ENCODE measurements around the gene CDC42EP5. TPM values are rescaled to one million over a fixed set of nuclear protein-coding genes. Genes with fewer than 3 reads are reported as not detected.

CDC42EP5 gene
- total RNA-seq, 1 donor from 2014 or later: 6.7 TPM

DNA sequence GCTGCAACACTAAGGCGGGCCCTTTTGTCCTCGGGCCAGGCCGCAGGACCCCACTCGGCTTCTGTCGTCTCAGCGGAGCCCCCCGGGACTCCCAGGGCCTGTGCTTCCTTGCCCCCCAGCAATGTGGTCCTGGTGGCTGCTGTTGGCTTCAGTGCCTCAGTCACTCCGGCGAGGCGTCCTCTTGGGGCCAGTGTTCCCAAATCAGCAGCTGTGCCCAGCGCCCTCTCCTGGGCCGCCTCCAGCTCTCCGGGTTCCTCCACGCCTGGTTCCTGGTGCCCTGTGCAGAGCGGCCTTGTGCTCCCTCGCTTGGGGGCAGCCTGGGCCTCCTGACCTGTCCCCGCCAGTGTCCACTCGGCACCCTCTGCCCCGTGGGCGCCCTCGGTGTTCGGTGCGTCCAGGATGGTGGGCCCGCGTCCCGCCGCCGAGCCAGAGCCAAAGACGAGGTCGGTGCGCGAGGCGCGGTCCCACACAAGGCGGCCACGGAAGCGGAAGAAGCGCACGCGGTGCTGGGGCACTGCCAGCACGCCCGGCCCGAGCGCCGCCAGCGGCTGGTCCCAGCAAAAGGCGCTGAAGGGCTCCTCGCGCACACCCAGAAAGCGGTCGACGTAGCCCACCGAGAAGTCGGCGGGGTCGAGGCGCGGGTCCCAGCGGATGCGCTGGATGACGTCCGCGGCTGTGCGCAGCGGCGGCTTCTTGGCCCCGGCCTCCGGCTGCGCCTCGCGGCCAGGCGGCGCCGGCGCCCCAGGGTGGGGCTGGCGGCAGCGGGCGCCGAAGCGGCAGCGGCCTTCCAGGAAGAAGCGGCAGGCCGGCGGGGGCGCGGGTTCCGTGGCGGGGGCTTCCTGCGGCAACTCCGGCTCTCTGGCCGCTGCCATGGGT, 10.2 kb downstream of the CDC42EP5 start:
- Mint-ChIP-seq H3K36me3 (ENCODE audit: low read depth) (peaks cover 8% of the 10 kb centered on the region), H3K27me3 (ENCODE audit: low read depth) (peaks cover 26% of the 10 kb centered on the region), H3K27ac (ENCODE audit: unreplicated experiment) (no peak overlapping the region), H3K4me3 (peak overlapping the region; percentile 47), H3K4me1 (peaks cover 10% of the 10 kb centered on the region), H3K9me3 (no peaks in the 10 kb centered on the region)
- DNase-seq (ENCODE audit: low read depth, low spot score): peak; percentile 36
- TF ChIP-seq, protein P1, sequence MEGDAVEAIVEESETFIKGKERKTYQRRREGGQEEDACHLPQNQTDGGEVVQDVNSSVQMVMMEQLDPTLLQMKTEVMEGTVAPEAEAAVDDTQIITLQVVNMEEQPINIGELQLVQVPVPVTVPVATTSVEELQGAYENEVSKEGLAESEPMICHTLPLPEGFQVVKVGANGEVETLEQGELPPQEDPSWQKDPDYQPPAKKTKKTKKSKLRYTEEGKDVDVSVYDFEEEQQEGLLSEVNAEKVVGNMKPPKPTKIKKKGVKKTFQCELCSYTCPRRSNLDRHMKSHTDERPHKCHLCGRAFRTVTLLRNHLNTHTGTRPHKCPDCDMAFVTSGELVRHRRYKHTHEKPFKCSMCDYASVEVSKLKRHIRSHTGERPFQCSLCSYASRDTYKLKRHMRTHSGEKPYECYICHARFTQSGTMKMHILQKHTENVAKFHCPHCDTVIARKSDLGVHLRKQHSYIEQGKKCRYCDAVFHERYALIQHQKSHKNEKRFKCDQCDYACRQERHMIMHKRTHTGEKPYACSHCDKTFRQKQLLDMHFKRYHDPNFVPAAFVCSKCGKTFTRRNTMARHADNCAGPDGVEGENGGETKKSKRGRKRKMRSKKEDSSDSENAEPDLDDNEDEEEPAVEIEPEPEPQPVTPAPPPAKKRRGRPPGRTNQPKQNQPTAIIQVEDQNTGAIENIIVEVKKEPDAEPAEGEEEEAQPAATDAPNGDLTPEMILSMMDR (conservative IDR thresholded peaks at IDR 0.05): peak; percentile 27

DNA sequence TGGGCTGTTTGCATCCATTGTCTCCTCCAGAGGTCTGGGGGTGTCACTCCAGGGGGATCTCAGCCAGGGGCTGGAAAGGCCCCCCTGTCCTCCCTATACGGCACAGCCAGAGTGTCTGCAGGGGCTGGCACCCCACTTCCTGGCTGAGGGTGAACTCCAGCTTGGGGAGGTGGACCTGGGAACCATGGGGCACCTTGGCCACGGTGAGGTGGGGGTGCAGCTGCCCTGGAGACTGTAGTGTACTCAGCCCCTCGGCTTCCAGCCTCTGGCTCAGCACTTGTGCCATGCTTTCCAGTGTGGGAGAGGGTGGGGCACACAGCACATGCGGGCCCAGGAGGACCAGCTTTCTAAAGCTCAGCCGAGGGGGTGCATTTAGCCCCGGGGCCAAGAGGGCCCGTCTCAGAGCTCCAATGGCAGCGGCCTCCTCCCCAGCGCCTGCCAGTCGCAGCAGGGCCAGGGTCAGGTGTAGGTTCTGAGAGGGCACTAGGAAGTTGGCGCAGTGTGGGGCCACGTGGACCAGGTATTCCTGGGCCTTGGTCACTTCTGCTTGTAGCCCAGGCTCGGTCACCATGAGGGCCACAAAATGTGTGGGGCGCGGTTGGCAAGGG, 10.9 kb downstream of the CDC42EP5 start:
- peaks cover 10% of the 10 kb centered on the region for H3K4me1 Mint-ChIP-seq
- DNase-seq (ENCODE audit: low read depth, low spot score): no peak
- H3K9me3 Mint-ChIP-seq: no peaks in the 10 kb centered on the region
- peak overlapping the region; percentile 47 for H3K4me3 Mint-ChIP-seq
- no peak overlapping the region for H3K27ac Mint-ChIP-seq (ENCODE audit: unreplicated experiment)
- TF ChIP-seq, protein P1 (conservative IDR thresholded peaks at IDR 0.05): no peak
- peaks cover 8% of the 10 kb centered on the region for H3K36me3 Mint-ChIP-seq (ENCODE audit: low read depth)
- H3K27me3 Mint-ChIP-seq (ENCODE audit: low read depth): peaks cover 21% of the 10 kb centered on the region

DNA sequence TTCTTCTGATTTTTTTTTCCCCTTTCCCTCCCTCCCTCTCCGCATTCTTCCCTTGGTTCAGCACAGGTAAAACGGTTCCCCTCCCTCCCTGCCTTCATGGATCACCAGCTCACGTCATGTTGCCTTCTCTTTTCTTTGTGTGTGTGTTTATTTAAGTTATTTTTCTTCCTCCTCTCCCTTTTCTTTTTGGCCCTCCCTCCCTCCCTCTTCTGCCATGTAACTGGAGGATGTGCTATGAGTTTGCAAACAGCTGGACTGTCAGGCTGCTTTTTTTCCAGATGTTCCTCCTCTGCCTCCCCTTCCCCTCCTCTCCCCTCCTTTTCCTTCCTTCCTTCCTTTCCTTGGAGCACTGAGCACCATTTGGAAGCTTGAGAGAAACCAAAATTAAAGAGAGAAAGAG, 11.5 kb downstream of the CDC42EP5 start:
- Mint-ChIP-seq H3K27ac (ENCODE audit: unreplicated experiment) (no peak overlapping the region), H3K36me3 (ENCODE audit: low read depth) (peaks cover 8% of the 10 kb centered on the region), H3K4me1 (peaks cover 10% of the 10 kb centered on the region), H3K27me3 (ENCODE audit: low read depth) (peaks cover 21% of the 10 kb centered on the region), H3K4me3 (peak overlapping the region; percentile 47), H3K9me3 (no peaks in the 10 kb centered on the region)
- TF ChIP-seq, protein P1 (conservative IDR thresholded peaks at IDR 0.05): no peak
- DNase-seq (ENCODE audit: low read depth, low spot score): no peak

DNA sequence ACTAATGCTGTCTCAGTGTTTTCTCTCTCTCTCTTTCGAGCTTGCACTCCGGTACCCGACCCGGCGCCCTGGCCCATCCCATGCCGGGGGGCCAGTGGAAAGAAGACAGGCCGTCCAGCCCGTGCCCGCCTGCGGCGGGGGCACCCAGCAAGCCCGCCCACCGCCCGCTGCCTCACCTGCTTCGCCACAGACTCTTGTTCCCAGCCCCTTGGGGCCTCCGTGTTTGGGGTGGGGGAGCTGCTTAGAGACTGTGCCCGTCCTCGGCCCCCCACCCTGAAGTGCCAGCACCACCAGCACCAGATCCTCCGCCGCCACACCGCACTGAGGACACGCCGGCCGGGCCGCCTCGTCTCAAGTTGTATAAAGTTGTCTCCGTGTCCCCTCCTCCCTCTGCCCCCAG, 11.9 kb downstream of the CDC42EP5 start:
- Mint-ChIP-seq H3K36me3 (ENCODE audit: low read depth) (peaks cover 8% of the 10 kb centered on the region), H3K27ac (ENCODE audit: unreplicated experiment) (no peak overlapping the region), H3K27me3 (ENCODE audit: low read depth) (peaks cover 18% of the 10 kb centered on the region), H3K4me1 (peaks cover 10% of the 10 kb centered on the region), H3K9me3 (no peaks in the 10 kb centered on the region), H3K4me3 (peak overlapping the region; percentile 47)
- TF ChIP-seq, protein P1 (conservative IDR thresholded peaks at IDR 0.05): no peak
- DNase-seq (ENCODE audit: low read depth, low spot score): no peak

DNA sequence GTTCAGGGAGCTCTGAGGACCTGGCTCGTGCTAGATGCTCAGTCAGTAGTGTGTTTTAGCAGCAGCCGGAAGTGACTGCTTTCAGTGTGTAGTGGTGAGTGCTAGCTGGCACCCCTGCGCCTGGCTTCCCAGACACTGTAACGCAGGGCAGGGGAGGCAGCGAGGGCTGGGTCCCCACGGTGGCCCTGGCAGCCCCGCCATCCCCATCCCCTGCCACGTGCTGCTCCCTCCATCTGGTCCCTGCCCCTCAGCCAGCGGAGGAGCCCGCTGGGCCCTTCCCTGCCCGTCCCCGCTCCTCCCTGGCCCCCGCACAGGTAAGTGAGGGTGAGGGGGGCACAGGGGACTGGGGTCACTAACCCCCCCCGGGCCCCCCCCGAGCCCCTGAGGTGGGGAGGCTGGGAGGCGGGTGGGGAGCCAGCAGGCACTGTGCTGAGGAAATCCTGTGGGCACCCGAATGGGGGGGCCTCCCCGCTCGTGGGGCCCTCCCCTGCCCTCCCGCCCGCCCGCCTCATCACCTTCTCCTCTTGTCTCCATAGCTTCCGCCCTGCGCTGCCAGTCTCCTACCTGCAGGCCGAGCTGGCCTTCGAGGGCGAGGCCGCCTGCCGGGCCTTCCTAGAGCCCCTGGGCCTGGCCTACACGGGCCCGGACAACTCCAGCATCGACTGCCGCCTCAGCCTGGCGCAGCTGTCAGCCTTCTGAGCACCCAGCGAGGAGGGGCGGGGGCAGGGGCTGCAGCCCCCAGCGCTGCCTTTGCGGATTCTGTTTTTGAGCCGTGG, 12.7 kb downstream of the CDC42EP5 start:
- TF ChIP-seq, protein P1 (conservative IDR thresholded peaks at IDR 0.05): no peak
- Mint-ChIP-seq H3K36me3 (ENCODE audit: low read depth) (peaks cover 8% of the 10 kb centered on the region), H3K27ac (ENCODE audit: unreplicated experiment) (no peak overlapping the region)

More for the DNA sequence above, 12.7 kb downstream of the CDC42EP5 start:
- H3K4me3 Mint-ChIP-seq: peak overlapping the region; percentile 82
- no peaks in the 10 kb centered on the region for H3K9me3 Mint-ChIP-seq
- no peak for DNase-seq (ENCODE audit: low read depth, low spot score)
- H3K27me3 Mint-ChIP-seq (ENCODE audit: low read depth): peaks cover 14% of the 10 kb centered on the region
- H3K4me1 Mint-ChIP-seq: peaks cover 10% of the 10 kb centered on the region
